HEK293T (cell line): ENCODE results near the gene NGEF.

Source experiments
- ARNT ChIP-seq: fragments of 450-650 bp; IDR thresholded peaks from 2 replicates; pipeline ENCODE4 v1.6.1; 2017; ENCODE audit warnings: mild to moderate bottlenecking
- BHLHE40 ChIP-seq: fragments of 450-650 bp; IDR thresholded peaks from 2 replicates; pipeline ENCODE4 v1.6.1; 2016; ENCODE audit warnings: mild to moderate bottlenecking, moderate library complexity, borderline replicate concordance
- FOXA1 ChIP-seq: fragments of 450-650 bp; IDR thresholded peaks from 2 replicates; pipeline ENCODE4 v1.6.1; 2016; ENCODE audit warnings: mild to moderate bottlenecking
- NFRKB ChIP-seq: fragments of 450-650 bp; IDR thresholded peaks from 2 replicates; pipeline ENCODE4 v1.6.1; 2016; ENCODE audit warnings: mild to moderate bottlenecking, moderate library complexity
- SP1 ChIP-seq: fragments of 450-650 bp; IDR thresholded peaks from 2 replicates; pipeline ENCODE4 v1.6.1; 2017
- TARDBP ChIP-seq: fragments of 450-650 bp; IDR thresholded peaks from 2 replicates; pipeline ENCODE4 v1.6.1; 2016

- TF ChIP-seq ARNT (no peak), BHLHE40 (no peak), SP1 (no peak), TARDBP (no peak), FOXA1 (no peak), NFRKB (no peak)
Measured at GRCh38 chr2:232977438-232977971, 35.6 kb downstream of the NGEF start.
